K562 (cell line): ENCODE measurements around the gene TTC23L. TPM values are rescaled to one million over a fixed set of nuclear protein-coding genes. Genes with fewer than 3 reads are reported as not detected.

Experiments used
- ADNP ChIP-seq: fragments of 200-800 bp; sonication (Bioruptor generic); IDR thresholded peaks from 2 replicates; pipeline ENCODE4 v1.6.1; 2016; ENCODE audit warnings: missing genetic modification characterization, missing compliant biosample characterization
- ASH1L ChIP-seq: fragments of 450-650 bp; IDR thresholded peaks from 2 replicates; pipeline ENCODE4 v1.6.1; 2018; ENCODE audit warnings: borderline replicate concordance, mild to moderate bottlenecking, low read depth; ENCODE audit not compliant: partially characterized antibody
- BCOR ChIP-seq: fragments of 450-650 bp; IDR thresholded peaks from 2 replicates; pipeline ENCODE4 v1.6.1; 2016
- CXXC5 ChIP-seq: fragments of 250-450 bp; sonication (Bioruptor Pico); IDR thresholded peaks from 2 replicates; pipeline ENCODE4 v1.8.0; 2022; ENCODE audit warnings: inconsistent platforms, mild to moderate bottlenecking, moderate library complexity
- E2F3 ChIP-seq: fragments of 250-450 bp; sonication (Bioruptor Pico); IDR thresholded peaks from 2 replicates; pipeline ENCODE4 v1.4.0; 2020; ENCODE audit warnings: mild to moderate bottlenecking
- FOXA3 ChIP-seq, 2 experiments: fragments of 450-650 bp in 1 of 2; sonication (generic) in 1 of 2; formaldehyde crosslinking; IDR thresholded peaks in 1 of 2; conservative IDR thresholded peaks in 1 of 2; 2 replicates each; pipeline versions ENCODE4 v1.4.0 to v1.8.0; 2020 to 2022; ENCODE audit warnings: mild to moderate bottlenecking in 2 of 2, missing genetic modification reagents in 1 of 2
- KAT7 ChIP-seq: sonication (generic); formaldehyde crosslinking; IDR thresholded peaks from 2 replicates; pipeline ENCODE4 v1.8.0; 2022; ENCODE audit warnings: missing genetic modification reagents, mild to moderate bottlenecking, borderline replicate concordance
- LARP7 ChIP-seq: fragments of 450-650 bp; IDR thresholded peaks from 2 replicates; pipeline ENCODE4 v1.6.1; 2016
- MED1 ChIP-seq: sonication (generic); formaldehyde crosslinking; IDR thresholded peaks from 2 replicates; pipeline ENCODE4 v1.8.1; 2023; ENCODE audit warnings: missing genetic modification reagents, borderline replicate concordance
- PCBP1 ChIP-seq: fragments of 200-400 bp; formaldehyde crosslinking; IDR thresholded peaks from 2 replicates; pipeline ENCODE4 v1.6.1; 2018; ENCODE audit warnings: mild to moderate bottlenecking, low read depth, low read length; ENCODE audit not compliant: poor library complexity, severe bottlenecking
- SAFB ChIP-seq: fragments of 200-400 bp; formaldehyde crosslinking; IDR thresholded peaks from 2 replicates; pipeline ENCODE4 v1.6.1; 2017; ENCODE audit warnings: low read depth, low read length, borderline replicate concordance
- SIX5 ChIP-seq, 2 experiments: IDR thresholded peaks; 2 replicates each; pipeline ENCODE4 v1.6.1; 2011; ENCODE audit warnings: low read length in 2 of 2, borderline replicate concordance in 1 of 2, low read depth in 1 of 2, mild to moderate bottlenecking in 1 of 2, moderate library complexity in 1 of 2; ENCODE audit not compliant: insufficient read depth in 1 of 2
- SREBF2 ChIP-seq: sonication (generic); formaldehyde crosslinking; IDR thresholded peaks from 2 replicates; pipeline ENCODE4 v1.4.0; 2020; ENCODE audit warnings: mild to moderate bottlenecking, missing genetic modification reagents
- TAF7 ChIP-seq: fragments of 450-650 bp; IDR thresholded peaks from 2 replicates; pipeline ENCODE4 v1.6.1; 2016; ENCODE audit warnings: missing genetic modification characterization, missing compliant biosample characterization
- ZNF311 ChIP-seq: fragments of 250-450 bp; sonication (Bioruptor Pico); IDR thresholded peaks from 2 replicates; pipeline ENCODE4 v1.4.0; 2020; ENCODE audit warnings: mild to moderate bottlenecking, moderate library complexity
- ZNF431 ChIP-seq: sonication (generic); formaldehyde crosslinking; IDR thresholded peaks from 2 replicates; pipeline ENCODE4 v1.8.0; 2022; ENCODE audit warnings: mild to moderate bottlenecking, missing genetic modification reagents
- ZNF79 ChIP-seq: fragments of 250-450 bp; sonication (Bioruptor Pico); IDR thresholded peaks from 2 replicates; pipeline ENCODE4 v1.4.0; 2020; ENCODE audit warnings: low read depth, mild to moderate bottlenecking, moderate library complexity
- polyA plus RNA-seq, 8 experiments: library from polyadenylated mRNA; depleted of rRNA in 4 of 8; stranded (reverse) in 5 of 8; unstranded in 3 of 8; fragments of >200 nt; fragmentation: Nextera tagmentation in 2 of 8; fragmentation: Illumina TruSeq in 1 of 8; extraction: Ambion mirVana in 2 of 8; extraction: Trizol in 1 of 8; gene quantifications; 2 replicates each; pipeline versions ENCODE4 v1.2.1 to v1.2.3, GENCODE V29; 2011 to 2014; ENCODE audit warnings: inconsistent platforms in 1 of 8, missing spikeins in 1 of 8
- total RNA-seq, 7 experiments: library from RNA; depleted of rRNA in 6 of 7; stranded (reverse); fragments of >200 nt in 6 of 7; fragmentation: Illumina TruSeq in 2 of 7; extraction: Trizol in 2 of 7; gene quantifications; 2 replicates each; pipeline versions ENCODE4 v1.2.1 to v1.2.3, GENCODE V29; 2011 to 2021; ENCODE audit warnings: low replicate concordance in 1 of 7
- TF ChIP-seq, protein P1 (sequence below): fragments of 150-350 bp; conservative IDR thresholded peaks from 2 replicates; pipeline ENCODE4 v1.6.1; 2014; ENCODE audit warnings: low read length
- TF ChIP-seq, protein P2 (sequence below): IDR thresholded peaks from 2 replicates; pipeline ENCODE4 v1.6.1; 2011; ENCODE audit warnings: borderline replicate concordance, low read depth, mild to moderate bottlenecking, moderate library complexity, low read length; ENCODE audit not compliant: insufficient read depth, poor library complexity, severe bottlenecking
- TF ChIP-seq, protein P3 (sequence below): sonication (generic); formaldehyde crosslinking; IDR thresholded peaks from 2 replicates; pipeline ENCODE4 v1.8.1; 2023; ENCODE audit warnings: mild to moderate bottlenecking, missing genetic modification reagents

TTC23L gene
- total and polyA plus RNA-seq, 9 of the 15 experiments (the other 6 are each of a cell fraction or from before 2014, with no cell fraction given) = 0.03 to 0.32 (median 0.14) TPM; not detected in 2

DNA sequence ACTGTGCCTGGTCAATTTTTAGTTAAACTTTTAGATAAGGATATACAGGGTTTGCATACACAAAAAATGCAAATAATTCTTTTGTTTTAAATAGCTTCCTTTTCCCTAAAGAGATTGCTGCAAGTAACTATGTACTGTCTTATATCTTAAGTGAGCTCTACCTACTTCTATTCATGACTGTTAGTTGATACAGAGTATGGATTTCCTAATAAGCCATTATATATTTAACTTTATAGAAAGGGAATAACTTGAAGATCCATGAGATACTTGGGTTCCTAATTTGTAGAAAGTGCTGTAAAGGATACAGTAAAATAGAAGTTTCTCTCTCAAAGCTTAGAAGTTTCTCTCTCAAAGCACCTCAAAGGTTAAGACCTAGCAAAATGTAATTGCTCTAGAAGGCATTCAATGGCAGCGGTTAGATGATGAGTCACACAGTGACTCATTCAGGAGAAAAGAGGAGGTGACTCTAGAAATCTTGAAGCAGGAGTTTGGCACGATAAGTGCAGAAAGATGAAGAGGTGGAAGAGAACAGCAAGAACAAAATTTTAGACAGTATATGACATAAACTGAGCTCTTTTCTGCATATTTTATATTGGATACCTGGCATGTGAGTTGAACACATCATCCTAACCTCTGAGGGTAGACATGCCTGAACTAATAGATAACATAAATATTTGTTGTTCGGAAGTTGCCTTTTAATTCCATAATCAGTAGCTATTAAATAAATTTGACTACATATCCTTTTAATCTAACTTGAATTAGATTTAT is 84.9 kb downstream of the TTC23L start (continued):
- TF ChIP-seq, protein P1, sequence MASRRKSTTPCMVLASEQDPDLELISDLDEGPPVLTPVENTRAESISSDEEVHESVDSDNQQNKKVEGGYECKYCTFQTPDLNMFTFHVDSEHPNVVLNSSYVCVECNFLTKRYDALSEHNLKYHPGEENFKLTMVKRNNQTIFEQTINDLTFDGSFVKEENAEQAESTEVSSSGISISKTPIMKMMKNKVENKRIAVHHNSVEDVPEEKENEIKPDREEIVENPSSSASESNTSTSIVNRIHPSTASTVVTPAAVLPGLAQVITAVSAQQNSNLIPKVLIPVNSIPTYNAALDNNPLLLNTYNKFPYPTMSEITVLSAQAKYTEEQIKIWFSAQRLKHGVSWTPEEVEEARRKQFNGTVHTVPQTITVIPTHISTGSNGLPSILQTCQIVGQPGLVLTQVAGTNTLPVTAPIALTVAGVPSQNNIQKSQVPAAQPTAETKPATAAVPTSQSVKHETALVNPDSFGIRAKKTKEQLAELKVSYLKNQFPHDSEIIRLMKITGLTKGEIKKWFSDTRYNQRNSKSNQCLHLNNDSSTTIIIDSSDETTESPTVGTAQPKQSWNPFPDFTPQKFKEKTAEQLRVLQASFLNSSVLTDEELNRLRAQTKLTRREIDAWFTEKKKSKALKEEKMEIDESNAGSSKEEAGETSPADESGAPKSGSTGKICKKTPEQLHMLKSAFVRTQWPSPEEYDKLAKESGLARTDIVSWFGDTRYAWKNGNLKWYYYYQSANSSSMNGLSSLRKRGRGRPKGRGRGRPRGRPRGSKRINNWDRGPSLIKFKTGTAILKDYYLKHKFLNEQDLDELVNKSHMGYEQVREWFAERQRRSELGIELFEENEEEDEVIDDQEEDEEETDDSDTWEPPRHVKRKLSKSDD = no peak
- TF ChIP-seq E2F3 (CRISPR knock-in tag) (no peak), SIX5 (IDR thresholded peaks at IDR 0.05; ENCODE audit: borderline replicate concordance in 1 of 2, insufficient read depth in 1 of 2, low read depth in 1 of 2, low read length in 2 of 2) (no peak), PCBP1 (no peak), MED1 (CRISPR knock-in tag) (no peak), LARP7 (no peak), CXXC5 (CRISPR knock-in tag) (peak; percentile 20; the same call in 1 of the 2 replicates), ASH1L (no peak), ZNF431 (CRISPR knock-in tag) (no peak), ZNF311 (no peak), BCOR (no peak), SAFB (no peak), ADNP (tag) (no peak), FOXA3 (CRISPR knock-in tag; conservative IDR thresholded peaks at IDR 0.05 in 1 of 2, IDR thresholded peaks at IDR 0.05 in 1 of 2) (no peak), KAT7 (CRISPR knock-in tag) (no peak), TAF7 (no peak), ZNF79 (no peak), SREBF2 (CRISPR knock-in tag) (no peak)
- TF ChIP-seq, protein P2, sequence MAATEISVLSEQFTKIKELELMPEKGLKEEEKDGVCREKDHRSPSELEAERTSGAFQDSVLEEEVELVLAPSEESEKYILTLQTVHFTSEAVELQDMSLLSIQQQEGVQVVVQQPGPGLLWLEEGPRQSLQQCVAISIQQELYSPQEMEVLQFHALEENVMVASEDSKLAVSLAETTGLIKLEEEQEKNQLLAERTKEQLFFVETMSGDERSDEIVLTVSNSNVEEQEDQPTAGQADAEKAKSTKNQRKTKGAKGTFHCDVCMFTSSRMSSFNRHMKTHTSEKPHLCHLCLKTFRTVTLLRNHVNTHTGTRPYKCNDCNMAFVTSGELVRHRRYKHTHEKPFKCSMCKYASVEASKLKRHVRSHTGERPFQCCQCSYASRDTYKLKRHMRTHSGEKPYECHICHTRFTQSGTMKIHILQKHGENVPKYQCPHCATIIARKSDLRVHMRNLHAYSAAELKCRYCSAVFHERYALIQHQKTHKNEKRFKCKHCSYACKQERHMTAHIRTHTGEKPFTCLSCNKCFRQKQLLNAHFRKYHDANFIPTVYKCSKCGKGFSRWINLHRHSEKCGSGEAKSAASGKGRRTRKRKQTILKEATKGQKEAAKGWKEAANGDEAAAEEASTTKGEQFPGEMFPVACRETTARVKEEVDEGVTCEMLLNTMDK = no peak
- TF ChIP-seq, protein P3, sequence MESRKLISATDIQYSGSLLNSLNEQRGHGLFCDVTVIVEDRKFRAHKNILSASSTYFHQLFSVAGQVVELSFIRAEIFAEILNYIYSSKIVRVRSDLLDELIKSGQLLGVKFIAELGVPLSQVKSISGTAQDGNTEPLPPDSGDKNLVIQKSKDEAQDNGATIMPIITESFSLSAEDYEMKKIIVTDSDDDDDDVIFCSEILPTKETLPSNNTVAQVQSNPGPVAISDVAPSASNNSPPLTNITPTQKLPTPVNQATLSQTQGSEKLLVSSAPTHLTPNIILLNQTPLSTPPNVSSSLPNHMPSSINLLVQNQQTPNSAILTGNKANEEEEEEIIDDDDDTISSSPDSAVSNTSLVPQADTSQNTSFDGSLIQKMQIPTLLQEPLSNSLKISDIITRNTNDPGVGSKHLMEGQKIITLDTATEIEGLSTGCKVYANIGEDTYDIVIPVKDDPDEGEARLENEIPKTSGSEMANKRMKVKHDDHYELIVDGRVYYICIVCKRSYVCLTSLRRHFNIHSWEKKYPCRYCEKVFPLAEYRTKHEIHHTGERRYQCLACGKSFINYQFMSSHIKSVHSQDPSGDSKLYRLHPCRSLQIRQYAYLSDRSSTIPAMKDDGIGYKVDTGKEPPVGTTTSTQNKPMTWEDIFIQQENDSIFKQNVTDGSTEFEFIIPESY (CRISPR knock-in tag) = no peak
